Inflammatory macrophage treated with lipopolysaccharide for 1 hour (primary cell): ENCODE results near the gene RUNX2.
A peak's percentile ranks its signal among the peaks of the same experiment; 100 is the strongest.

Experiments used
- DNase-seq, 2 donors: peaks; one replicate each; pipeline ENCODE4 v3.0.0-alpha.2; 2020 to 2022

The RUNX2 gene

DNA sequence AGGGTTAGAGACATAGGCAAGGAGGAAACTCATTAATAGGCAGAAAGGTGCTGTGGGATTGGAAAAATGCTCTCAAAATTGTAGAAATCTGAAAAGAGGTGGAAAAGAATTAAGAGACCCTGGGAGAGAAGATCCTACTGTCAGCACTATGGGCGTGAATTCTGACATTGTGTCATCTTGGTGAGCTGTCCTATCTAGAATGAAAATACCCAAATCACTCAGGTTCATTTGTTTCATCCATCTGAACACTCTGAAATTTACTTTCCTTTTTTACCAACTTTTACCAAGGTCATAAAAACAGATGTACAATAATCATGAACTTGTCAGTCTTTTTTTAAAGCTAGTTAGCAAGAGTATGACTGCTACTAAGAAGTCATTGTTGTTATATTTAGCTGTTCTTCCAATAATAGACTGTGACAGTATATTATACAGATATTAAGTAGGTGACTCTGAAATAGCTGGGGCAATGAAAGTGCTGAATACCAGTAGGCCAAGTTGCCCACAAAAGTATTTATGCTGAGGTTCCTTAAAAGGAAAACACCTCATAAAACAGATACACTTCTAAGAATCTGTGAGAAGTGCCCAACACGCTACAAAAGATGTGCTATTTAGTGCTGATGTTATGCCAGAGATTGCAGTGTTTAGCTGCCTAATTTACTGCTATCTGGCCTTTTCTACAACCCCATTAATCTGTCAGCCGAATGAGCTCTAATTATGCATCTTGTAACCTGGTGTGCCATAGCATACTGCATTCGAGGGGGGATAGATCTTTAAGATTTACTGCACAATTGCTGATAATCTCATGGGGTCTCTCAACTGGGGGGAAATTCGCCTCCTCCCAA lies 267.1 kb downstream of the RUNX2 start:
- no peak for DNase-seq

DNA sequence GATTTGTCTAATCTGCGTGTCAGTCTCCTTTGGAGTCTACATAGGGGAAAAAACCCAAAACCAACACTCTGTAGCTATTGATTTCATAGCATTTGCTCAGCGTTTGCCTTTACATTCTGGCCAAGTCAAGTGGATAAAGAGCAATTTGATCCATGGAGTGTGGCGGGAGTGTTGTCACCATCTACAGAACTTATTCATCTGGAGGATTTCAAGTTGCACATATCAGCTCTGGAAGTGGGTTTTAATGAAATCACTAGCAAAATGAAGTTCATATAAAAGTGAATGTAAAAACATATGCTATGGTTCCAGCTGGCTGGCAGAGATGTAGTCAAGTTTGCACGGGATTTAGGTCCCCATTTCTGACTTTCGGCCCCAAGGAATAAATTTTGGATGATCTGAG lies 269.3 kb downstream of the RUNX2 start:
- no peak for DNase-seq

DNA sequence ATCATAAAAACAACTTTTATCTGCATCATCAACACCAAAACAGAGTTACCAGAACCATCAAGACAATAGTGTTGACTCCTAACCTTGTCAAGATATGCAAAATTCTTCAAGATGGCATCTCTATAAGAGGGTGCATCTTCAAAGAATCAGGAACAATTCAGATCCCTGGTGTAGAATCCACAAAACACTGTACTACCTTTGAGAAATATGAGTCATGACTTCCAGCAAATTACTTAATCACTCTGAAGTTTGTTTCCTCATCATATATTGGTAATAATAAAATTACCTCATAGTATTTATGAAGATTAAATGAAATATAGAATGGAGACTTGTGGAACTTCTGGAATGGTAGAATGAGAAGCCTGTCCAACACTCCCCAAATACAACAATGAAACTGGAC lies 270.9 kb downstream of the RUNX2 start:
- peak; percentile 7 to 12 for DNase-seq

DNA sequence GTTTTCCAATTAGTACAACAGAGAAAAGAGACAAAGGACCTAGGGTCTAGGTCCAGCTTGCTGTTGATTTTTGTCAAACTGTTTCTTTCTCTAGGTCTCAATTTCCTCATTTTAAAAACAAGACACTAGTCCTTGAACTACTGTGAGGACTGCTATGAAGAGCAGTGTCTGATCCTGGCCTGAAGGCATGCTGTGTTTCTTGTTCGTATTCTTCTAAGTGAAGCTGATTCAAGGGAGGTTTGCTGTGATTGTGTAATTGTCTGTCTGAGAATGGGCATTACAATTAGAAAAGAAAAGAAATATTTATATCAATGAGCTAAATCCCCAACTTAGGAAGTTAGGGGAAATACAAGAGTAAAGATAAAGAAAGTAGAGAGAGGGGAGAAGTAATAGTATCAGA lies 277.8 kb downstream of the RUNX2 start:
- DNase-seq, result no peak

DNA sequence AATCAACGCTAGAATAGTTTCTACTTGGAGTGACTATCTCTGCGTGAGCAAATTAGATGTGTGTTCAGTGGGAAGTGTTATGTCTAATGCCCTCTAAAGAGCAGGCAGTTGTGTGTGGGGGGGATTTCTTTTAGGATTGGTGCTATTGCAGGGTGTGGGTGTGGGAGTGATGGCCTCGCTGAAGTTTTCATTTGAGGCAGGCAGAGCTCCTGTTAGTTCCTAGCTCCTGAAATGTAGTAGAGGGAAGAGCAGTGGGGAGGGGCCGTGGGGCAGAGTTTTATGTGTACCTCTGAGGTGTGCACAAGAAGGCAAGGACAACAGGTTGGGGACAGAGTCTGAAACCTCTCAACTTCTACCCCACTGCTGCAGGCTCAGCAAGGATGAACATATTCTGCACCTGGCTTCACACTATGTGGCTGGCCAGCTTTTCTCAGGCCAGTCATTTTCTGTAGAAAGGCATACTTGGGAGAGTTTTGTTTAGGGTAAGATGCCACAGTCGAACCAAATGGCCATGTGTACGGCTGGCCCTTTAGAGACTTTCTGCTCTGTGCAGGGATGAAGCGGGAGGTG lies 278.8 kb downstream of the RUNX2 start:
- DNase-seq, result no peak

DNA sequence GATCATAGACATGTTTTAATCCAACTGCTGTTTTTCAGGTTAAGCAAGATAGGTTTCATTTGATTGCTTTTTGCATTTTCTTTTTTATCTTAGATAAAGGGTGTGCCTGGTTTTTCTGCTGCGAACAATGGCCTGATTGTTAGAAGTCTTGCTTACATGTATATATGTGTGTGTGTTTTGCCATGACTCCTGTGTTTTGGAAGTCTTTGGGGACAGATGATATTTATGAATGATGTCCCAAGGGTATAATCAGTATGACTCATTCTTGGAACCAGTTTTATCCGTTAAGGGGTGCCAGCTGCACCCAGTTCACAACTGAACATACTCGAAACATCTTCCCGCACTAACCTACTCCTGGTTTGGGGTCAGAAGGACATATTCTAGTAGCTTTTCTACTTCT lies 279.7 kb downstream of the RUNX2 start:
- no peak for DNase-seq

DNA sequence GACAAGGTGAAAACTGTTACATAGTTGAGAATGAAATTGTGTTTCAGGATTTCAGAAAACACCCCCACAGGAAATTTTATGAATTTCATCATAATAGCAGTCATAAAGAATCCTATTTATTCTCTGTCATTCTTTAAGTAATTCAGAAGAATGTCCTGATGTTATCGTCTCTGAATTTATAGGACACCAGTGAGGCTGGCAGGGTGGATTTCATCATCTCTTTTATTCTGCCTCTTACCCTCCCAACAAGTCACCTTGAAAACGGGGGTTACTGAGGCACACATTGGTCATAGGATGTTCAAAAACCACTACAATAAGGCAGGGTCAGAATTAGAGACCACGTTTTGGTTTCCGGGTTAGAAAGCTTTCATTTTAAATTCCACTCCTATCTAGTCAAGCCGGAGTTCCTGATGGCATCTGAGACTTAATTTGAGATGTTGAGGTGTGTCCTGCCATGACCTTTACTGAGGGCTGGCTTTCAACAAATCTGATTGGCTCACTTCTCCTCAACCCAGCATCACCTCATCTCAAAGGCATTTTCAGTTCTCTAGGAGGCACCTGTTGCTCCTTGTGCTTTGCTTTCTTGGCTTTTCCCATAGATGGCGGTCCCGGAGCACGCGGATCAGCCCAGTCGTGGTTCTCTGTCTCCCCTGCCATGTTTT lies 280.3 kb downstream of the RUNX2 start:
- peak; percentile 13 to 15 for DNase-seq

DNA sequence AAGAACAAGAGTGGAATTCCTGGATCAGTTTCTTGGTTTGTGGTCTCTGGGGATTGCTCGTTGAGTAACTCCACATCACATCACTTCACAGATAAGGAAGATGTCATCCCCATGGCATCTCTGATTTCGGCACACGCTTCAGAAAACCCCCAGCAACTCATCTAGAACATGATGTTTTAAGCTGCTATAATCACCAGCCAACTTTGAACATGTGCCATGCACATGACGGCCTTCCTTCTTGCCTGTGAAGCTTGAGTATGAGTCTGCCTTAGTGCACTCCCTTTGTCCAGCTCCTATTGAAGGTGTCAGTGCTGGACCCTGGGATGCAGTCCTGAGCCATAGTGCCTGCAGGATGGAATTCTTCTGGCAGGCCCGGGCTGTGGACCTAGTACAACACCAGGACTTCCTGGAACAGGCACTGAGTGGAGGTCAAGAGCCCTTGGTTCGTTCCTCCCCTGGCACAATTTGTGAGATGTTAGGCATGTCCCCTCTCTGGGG lies 281.1 kb downstream of the RUNX2 start:
- DNase-seq, result no peak

DNA sequence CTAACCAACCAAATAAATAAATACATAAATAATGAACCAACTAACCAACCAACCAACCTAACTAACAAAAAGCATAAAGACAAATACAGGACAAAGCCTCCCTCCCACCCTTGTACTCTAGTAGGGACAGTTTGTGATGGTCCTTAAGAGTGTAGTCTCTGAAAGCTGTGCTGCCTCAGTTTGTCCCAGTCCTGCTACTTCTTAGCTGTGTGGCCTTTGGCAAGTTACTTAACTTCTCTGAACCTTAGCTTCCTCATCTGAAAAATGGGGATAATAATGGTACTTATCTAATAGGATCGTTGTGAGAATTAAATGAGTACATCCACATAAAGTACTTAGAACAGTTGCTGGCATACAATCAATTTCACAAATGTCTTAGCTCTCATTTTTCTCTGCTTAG lies 282.2 kb downstream of the RUNX2 start:
- DNase-seq, result no peak

DNA sequence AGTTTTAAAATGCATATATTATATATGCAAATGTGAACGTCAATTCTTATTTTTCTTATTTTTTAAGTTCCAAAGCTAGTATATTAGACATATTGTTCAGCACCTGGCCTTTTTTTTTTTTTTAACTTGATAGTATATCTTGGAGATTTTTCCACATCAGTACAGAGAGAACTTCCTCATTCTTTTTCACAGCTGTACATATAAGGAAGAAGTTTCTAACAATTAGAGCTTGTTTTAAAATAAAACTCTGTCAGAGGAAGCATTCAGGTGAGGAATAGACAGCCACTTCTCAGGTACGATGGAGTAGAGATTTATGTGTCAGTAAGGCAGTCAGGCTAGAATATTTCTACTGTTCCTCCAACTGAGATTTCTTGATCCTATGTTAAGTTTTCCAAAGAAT lies 282.7 kb downstream of the RUNX2 start:
- DNase-seq, result no peak

DNA sequence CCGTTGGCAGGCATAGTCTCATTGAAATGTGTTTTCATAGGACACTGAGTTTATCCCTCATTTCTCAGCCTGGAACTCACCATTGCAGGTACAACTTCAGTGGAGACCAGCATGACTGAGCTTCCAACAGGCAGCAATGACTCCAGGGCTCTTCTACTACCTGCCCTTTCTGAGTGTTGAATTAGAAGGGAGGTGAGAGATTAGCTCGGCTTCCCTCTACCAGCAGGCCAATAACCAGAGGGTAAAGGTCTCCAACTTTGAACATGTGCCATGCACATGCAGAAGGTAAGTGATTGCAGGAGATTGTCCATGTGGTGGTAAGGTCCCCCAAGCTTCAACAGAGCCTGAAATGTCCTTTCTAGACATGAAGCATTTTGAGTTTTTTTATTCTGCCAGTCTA lies 283.4 kb downstream of the RUNX2 start:
- no peak for DNase-seq

DNA sequence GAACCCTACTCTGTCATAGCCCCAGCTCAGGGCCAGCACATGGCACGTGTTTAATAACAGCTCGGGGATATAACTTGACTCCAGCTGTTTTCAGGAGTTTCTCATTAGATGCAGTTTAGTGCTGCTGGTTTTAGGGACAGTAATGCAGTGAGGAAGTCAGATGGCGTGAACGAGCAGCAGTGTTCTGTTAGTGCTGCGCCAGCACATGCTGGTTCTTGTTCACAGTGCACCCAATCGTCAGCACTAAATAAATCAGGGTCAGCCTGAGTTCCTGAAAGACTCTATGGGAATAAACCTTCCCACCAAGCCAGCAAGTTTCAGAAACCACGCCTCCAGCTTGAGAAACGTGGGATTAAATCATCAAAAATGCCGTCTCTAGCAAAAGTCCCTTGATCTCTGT lies 285.5 kb downstream of the RUNX2 start:
- DNase-seq, result no peak

DNA sequence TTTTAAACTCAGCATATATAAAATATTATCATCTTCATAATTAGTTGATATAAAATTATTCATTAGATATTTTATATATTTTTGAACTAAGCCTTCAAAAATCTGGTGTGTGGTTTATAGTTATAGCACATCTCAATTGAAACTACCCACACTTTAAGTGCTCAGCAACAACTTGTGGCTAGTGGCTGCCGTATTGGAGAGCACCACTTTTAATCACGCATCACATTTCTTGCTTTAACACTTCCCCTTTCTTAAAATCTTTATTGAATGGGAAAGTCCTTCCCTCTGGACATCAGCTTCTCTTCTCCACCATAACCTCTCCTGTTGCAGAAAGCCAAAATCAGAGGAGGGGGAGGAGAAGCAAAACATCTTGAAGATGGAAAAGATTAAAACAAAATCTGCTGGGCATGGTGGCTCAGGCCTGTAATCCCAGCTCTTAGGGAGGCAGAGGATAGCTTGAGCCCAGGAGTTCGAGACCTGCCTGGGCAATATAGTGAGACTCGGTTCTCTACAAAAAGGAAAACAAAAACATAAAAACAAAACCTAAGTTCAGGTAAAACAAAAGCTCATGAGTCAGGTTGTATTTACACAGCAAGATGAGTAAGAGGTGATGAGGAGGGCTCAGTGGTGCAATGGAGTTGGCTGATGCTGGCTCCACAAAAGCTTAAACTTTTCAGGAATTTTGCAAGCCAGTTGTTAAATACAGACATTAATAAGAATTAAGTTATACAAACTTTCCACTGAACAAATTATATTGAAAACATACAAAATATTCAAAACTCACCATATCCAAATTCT lies 286.6 kb downstream of the RUNX2 start:
- peak in 1 of 2 donors; percentile 6 for DNase-seq

DNA sequence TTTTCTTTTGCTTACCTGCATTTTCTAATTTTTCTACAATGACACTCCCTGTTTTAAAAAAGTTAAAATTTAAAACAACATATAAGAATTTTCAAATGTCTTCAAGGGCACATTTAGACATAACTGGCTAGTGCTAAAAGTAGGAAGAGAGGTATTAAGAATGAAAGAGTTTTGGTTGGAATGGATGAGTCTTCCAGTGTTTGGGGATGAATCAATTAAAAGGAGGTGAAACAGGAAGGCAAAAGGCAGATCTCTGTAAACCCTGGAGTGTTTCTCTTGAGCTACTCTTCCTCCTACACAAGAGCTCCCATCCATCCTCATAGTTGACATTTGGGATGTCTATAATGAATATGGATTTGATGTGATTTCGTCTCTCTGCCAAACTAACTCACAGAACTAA lies 288.1 kb downstream of the RUNX2 start:
- no peak for DNase-seq

DNA sequence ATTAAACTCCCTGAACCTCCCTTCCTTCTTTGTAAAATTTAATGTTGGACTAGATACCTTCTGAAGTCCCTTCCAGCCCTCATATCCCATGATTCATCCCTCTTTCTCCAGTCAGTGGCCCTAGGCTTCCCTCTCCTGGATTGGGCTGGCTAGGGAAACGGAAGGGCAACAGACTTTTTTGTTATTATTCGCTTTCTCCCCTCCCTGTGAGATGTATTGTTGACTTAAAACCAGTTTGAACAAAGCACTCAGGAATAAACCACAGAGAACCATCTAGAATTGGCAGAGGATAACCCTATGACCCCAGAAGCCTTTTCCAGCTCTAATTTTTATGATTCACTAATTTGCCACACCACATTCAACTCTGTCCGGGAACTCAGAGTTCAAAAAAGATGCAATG lies 289.3 kb downstream of the RUNX2 start:
- DNase-seq, result no peak

DNA sequence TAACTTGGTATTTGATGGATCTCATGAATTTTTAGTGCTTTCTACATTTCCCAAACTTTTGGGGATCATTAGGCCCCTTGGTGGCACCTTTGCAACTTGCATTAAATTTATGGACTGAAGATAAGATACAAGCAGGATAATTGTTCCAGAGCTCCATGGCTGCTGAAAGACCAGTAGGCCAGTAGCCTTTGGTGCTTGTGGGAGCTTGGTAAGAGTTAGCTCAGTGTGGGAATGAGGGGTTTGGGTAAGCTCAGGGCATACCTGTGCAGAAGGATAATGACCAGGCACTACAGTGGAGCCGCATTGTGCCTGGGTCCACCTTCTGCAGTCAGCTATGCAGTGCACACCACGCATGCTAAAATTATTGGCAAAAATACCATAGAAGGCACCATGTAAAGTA lies 290.1 kb downstream of the RUNX2 start:
- no peak for DNase-seq

DNA sequence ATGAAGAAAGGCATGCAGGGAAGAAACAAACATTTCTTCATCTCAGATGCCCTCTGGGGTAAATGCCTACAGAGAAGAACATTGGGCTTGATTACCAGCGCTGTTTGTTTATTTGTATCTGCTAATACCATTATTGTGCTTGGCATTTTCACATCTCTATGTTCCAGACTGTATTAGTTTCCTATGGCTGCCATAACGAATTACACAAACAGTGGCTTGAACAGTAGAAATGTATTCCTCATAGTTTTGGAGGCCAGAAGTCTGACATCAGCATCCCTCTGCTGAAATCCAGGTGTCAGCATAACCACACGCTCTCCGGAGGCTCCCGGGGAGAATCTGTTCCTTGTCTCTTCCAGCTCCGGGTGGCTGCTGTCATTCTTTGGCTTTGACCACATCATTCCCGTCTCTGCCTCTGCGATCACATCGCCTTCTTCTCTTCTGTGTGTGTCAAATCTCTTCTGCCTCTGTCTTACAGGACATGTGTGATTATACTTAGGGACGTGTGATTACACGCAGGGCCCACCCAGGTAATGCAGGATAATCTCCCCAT lies 291.2 kb downstream of the RUNX2 start:
- DNase-seq, result no peak

DNA sequence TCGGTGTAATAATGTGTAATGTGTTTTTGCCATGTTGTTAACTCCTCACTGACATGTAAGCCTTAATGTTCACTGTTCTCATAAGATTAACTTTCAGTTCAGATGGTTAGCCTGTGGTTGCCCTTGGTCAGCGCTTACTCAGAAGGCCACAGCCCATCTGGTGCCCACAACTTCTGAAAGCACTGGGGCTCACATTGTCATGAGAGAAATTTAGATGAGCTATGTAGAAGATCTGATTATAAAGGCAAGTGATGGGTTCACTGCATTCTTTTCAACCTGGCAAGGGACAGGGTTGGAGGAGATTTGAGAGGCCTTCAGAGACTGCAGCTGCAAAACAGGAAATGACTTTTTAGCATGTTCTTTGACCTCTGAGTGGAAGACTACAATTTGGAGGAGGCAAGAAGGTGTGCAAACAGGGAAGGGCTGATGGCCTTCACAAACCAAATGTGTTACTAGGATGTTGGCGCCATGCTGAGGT lies 291.9 kb downstream of the RUNX2 start:
- no peak for DNase-seq

DNA sequence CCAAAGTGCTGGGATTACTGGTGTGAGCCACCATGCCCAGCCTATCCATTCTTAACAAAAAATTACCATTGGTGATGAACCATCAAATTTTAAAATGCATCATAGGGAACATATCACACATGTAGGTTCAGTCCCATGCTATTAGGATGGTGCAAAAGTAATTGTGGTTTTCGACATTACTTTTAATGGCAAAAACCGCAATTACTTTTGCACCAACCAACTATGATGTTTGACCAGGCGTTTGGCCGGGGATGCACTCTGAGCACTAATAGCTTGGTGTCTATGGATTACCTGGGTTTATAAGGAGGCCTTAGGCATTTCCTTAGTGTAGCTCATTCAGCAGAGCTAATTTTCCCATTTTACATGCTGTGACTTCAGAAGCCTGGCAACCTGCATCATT lies 296.1 kb downstream of the RUNX2 start:
- no peak for DNase-seq

DNA sequence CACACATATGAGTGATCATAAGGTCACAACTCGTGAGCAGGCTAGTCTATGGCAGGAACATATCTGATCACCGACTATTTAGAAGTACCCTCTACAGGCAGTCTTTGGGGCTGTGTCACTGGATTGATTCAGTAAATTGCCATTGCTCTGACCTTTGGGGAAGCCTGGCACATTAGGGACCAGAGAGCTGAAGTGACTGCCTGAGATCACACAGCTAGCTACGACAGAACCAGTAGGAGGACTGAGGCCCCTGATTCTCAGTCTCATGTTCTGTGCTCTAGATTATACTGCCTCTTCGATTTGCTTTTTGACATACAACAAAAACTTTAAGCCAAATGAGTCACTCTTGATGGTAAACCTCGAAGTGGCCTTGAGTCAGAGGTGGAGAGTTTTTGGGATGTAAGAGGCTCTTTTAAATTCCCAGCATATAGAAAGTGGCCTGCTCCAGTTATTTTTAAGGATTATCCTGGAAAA lies 297.1 kb downstream of the RUNX2 start:
- DNase-seq, result no peak

DNA sequence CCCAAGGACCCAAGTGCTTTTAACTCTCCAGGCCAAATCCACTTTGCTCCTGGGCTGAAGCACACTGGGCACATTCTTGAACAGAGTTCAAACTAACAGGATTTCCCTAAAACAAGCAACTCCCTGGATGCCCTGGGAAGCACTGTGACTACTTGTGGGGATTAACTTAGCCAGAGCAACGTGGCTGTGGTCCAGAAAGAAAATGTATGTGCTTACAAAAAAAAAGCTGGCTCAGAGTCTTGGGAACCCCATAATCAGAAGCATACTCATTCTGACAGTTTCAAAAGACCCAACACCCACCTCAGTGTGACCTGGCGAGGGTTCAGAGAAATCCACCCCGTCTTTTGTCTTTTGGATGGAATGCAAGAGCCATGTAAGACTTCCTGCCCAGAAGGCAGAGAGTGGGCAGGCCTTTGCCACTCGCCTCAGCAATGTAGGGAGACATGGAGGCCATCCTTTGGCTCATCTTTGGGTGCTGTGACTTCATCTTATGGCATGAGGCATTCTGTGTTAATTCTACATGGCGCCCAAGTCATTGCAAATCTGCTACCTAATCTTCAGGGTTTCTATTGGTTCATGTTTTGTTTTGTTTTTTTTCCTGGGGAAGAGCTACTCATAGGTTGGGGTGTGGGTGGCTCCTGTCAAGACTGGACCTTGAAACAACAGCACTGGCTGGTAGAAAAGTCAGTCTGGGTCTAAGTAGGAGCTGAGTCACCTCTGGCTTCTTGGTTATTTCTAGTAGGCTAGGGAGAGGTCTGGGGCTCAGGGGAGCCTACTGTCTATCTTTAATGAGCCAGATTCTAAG lies 298.2 kb downstream of the RUNX2 start:
- DNase-seq, result no peak

DNA sequence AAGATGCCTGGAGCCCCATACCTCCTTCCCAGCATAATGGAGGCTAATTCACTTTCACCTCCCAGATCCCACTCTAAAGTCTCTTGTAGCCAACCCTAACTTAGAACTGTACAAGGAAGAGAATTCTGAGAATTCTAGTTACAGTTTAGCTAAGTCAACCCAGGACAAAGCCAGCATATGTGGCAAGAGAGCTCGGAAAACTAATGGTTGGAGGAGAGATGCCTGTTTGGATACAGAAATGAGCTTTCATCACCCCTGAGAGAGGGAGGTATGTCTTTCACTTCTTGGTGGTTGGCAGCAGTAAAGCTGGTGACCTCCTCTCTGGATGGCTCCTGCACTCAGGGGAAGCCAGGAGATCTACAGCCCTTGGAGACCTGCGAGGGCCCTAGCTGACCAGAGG lies 302.2 kb downstream of the RUNX2 start:
- DNase-seq, result no peak
